IMR-90 (cell line): ENCODE results near the gene HOGA1. TPM values are rescaled to one million over a fixed set of nuclear protein-coding genes. Genes with fewer than 3 reads are reported as not detected.

Experiments used
- ATAC-seq: fragments of 200-7000 bp; cut with Tn5 transposase; 2 replicates; pipeline ENCODE4 v1.9.1; 2020; ENCODE audit warnings: low read depth, mild to moderate bottlenecking, moderate library complexity
- BruUV-seq: library from RNA; stranded (reverse); fragments of 400-500 nt; replicated peaks from 2 replicates; lab custom pipeline; 2021; lab: Mats Ljungman, UMichigan
- CTCF ChIA-PET: fragments of 300-600 bp; formaldehyde crosslinking; extraction: SDS; loops from one replicate; lab custom pipeline; 2021; ENCODE audit warnings: antibody characterized with exemption; lab: Yijun Ruan, JAX
- POLR2A ChIA-PET: fragments of 300-600 bp; sonication (Branson Sonifier 250); formaldehyde crosslinking; loops from one replicate; lab custom pipeline; 2022; ENCODE audit warnings: antibody characterized with exemption; ENCODE audit not compliant: unreplicated experiment; lab: Charles Lee
- DNase-seq: peaks from one replicate; pipeline ENCODE4 v3.0.0; 2013
- H2AFZ ChIP-seq: replicated peaks from 2 replicates; pipeline ENCODE3; 2013; ENCODE audit warnings: low read length, mild to moderate bottlenecking; ENCODE audit not compliant: poor library complexity
- H2AK5ac ChIP-seq: 2 replicates; pipeline ENCODE4 v1.6.1; 2013; ENCODE audit warnings: low read depth, low read length, inconsistent platforms
- H2AK9ac ChIP-seq: replicated peaks from 2 replicates; pipeline ENCODE3; 2013; ENCODE audit warnings: mild to moderate bottlenecking, low read depth, low read length, moderate library complexity; ENCODE audit not compliant: poor library complexity
- H2BK120ac ChIP-seq: 2 replicates; pipeline ENCODE4 v1.6.1; 2013; ENCODE audit warnings: low read depth, low read length, inconsistent platforms
- H2BK15ac ChIP-seq: 3 replicates; pipeline ENCODE4 v1.6.1; 2013; ENCODE audit warnings: low read depth, low read length, inconsistent platforms
- H2BK20ac ChIP-seq: 2 replicates; pipeline ENCODE4 v1.6.1; 2013; ENCODE audit warnings: low read depth, mild to moderate bottlenecking, inconsistent platforms, low read length, moderate library complexity
- H2BK5ac ChIP-seq: 2 replicates; pipeline ENCODE4 v1.6.1; 2013; ENCODE audit warnings: mild to moderate bottlenecking, low read depth, low read length, inconsistent platforms; ENCODE audit not compliant: poor library complexity, severe bottlenecking
- H3K14ac ChIP-seq: replicated peaks from 2 replicates; pipeline ENCODE4 v1.6.1; 2013; ENCODE audit warnings: low read depth, low read length, inconsistent platforms
- H3K18ac ChIP-seq: 2 replicates; pipeline ENCODE4 v1.6.1; 2013; ENCODE audit warnings: low read depth, low read length, control low read depth
- H3K23ac ChIP-seq: 2 replicates; pipeline ENCODE4 v1.6.1; 2013; ENCODE audit warnings: low read depth, low read length, inconsistent platforms
- H3K27ac ChIP-seq: 2 replicates; pipeline ENCODE4 v1.5.1; 2013; ENCODE audit warnings: mild to moderate bottlenecking, control low read depth, low read length; ENCODE audit not compliant: insufficient read depth
- H3K27me3 ChIP-seq: 2 replicates; pipeline ENCODE4 v1.6.1; 2013; ENCODE audit warnings: low read length; ENCODE audit not compliant: control insufficient read depth, insufficient read depth
- H3K36me3 ChIP-seq: 2 replicates; pipeline ENCODE4 v1.6.1; 2013; ENCODE audit warnings: low read length, mixed read lengths; ENCODE audit not compliant: control insufficient read depth, insufficient read depth
- H3K4ac ChIP-seq: 2 replicates; pipeline ENCODE4 v1.6.1; 2013; ENCODE audit warnings: low read depth, low read length, inconsistent platforms
- H3K4me1 ChIP-seq: 2 replicates; pipeline ENCODE4 v1.6.1; 2013; ENCODE audit warnings: low read length, mixed read lengths; ENCODE audit not compliant: control insufficient read depth, insufficient read depth
- H3K4me2 ChIP-seq: 2 replicates; pipeline ENCODE4 v1.6.1; 2013; ENCODE audit warnings: low read depth, mild to moderate bottlenecking, control low read depth, low read length, moderate library complexity
- H3K4me3 ChIP-seq: 2 replicates; pipeline ENCODE4 v1.5.1; 2013; ENCODE audit warnings: low read depth, mild to moderate bottlenecking, control low read depth, low read length, moderate library complexity; ENCODE audit not compliant: insufficient read depth
- H3K56ac ChIP-seq: 2 replicates; pipeline ENCODE4 v1.6.1; 2013; ENCODE audit warnings: low read length, inconsistent platforms; ENCODE audit not compliant: insufficient read depth; ENCODE audit errors: extremely low read depth
- H3K79me1 ChIP-seq, 2 experiments: 2 replicates each; pipeline ENCODE4 v1.6.1; 2013; ENCODE audit warnings: low read length in 2 of 2, inconsistent platforms in 1 of 2, low read depth in 1 of 2
- H3K9ac ChIP-seq: 2 replicates; pipeline ENCODE4 v1.6.1; 2013; ENCODE audit warnings: low read depth, low read length, control low read depth
- H3K9me1 ChIP-seq: 2 replicates; pipeline ENCODE4 v1.6.1; 2013; ENCODE audit warnings: low read length, inconsistent platforms; ENCODE audit not compliant: insufficient read depth
- H3K9me3 ChIP-seq: 2 replicates; pipeline ENCODE4 v1.6.1; 2013; ENCODE audit warnings: low read length; ENCODE audit not compliant: control insufficient read depth, insufficient read depth
- H4K20me1 ChIP-seq: 2 replicates; pipeline ENCODE4 v1.6.1; 2013; ENCODE audit warnings: low read length, inconsistent platforms; ENCODE audit not compliant: insufficient read depth
- H4K5ac ChIP-seq: 2 replicates; pipeline ENCODE4 v1.6.1; 2013; ENCODE audit warnings: mild to moderate bottlenecking, low read depth, low read length, control low read depth
- H4K8ac ChIP-seq, 2 experiments: 2 replicates each; pipeline ENCODE4 v1.6.1; 2013; ENCODE audit warnings: low read depth in 2 of 2, low read length in 2 of 2, control low read depth in 1 of 2, inconsistent platforms in 1 of 2
- H4K91ac ChIP-seq: 2 replicates; pipeline ENCODE4 v1.6.1; 2013; ENCODE audit warnings: low read depth, low read length, inconsistent platforms; ENCODE audit not compliant: insufficient read depth
- BHLHE40 ChIP-seq: fragments of 150-350 bp; IDR thresholded peaks from 2 replicates; pipeline ENCODE4 v1.6.1; 2016; ENCODE audit warnings: mild to moderate bottlenecking, low read depth, low read length
- CEBPB ChIP-seq: IDR thresholded peaks from 2 replicates; pipeline ENCODE4 v1.6.1; 2012; ENCODE audit warnings: low read depth, low read length, improper control_type of control experiment
- CHD1 ChIP-seq: IDR thresholded peaks from 2 replicates; pipeline ENCODE4 v1.6.1; 2012; ENCODE audit warnings: low read depth, low read length, improper control_type of control experiment
- FOS ChIP-seq: fragments of 150-350 bp; IDR thresholded peaks from 2 replicates; pipeline ENCODE4 v1.6.1; 2016; ENCODE audit warnings: low read depth, low read length
- MAFK ChIP-seq: IDR thresholded peaks from 2 replicates; pipeline ENCODE4 v1.6.1; 2012; ENCODE audit warnings: low read depth, low read length, improper control_type of control experiment
- MAZ ChIP-seq: IDR thresholded peaks from 2 replicates; pipeline ENCODE4 v1.6.1; 2012; ENCODE audit warnings: low read depth, mild to moderate bottlenecking, low read length, improper control_type of control experiment, moderate library complexity, borderline replicate concordance
- MXI1 ChIP-seq: IDR thresholded peaks from 2 replicates; pipeline ENCODE4 v1.6.1; 2012; ENCODE audit warnings: low read depth, mild to moderate bottlenecking, low read length, moderate library complexity, borderline replicate concordance
- NFE2L2 ChIP-seq: fragments of 150-350 bp; IDR thresholded peaks from 2 replicates; pipeline ENCODE4 v1.6.1; 2016; ENCODE audit warnings: low read depth, mild to moderate bottlenecking, low read length
- POLR2A ChIP-seq: IDR thresholded peaks from 2 replicates; pipeline ENCODE4 v1.6.1; 2012; ENCODE audit warnings: mild to moderate bottlenecking, low read depth, low read length
- RAD21 ChIP-seq: IDR thresholded peaks from 2 replicates; pipeline ENCODE4 v1.6.1; 2012; ENCODE audit warnings: low read length, improper control_type of control experiment
- RCOR1 ChIP-seq: IDR thresholded peaks from 2 replicates; pipeline ENCODE4 v1.6.1; 2012; ENCODE audit warnings: mild to moderate bottlenecking, low read length, improper control_type of control experiment; ENCODE audit not compliant: insufficient replicate concordance
- RFX5 ChIP-seq: IDR thresholded peaks from 2 replicates; pipeline ENCODE4 v1.8.0; 2012; ENCODE audit warnings: low read depth, mild to moderate bottlenecking, low read length, moderate library complexity
- WGBS, 2 experiments: methylation state at CpG; one replicate each; pipeline versions ENCODE4 v1.1.5 to v1.1.7; 2013; ENCODE audit warnings: missing lambda C conversion rate in 2 of 2; ENCODE audit not compliant: insufficient read length in 1 of 2; ENCODE audit errors: extremely low coverage in 2 of 2; 5-methylcytosine and 5-hydroxymethylcytosine counted together
- dilution Hi-C: fragments of 300-500 bp; cut with HindIII; formaldehyde crosslinking; loops from one replicate; pipeline ENCODE4 v1.14.3; 2018; ENCODE audit warnings: low sequenced_read_pairs; ENCODE audit not compliant: unreplicated experiment
- in situ Hi-C: fragments of 300-500 bp; cut with MboI; formaldehyde crosslinking; loops from 3 replicates; pipeline ENCODE4 v1.14.3; 2019; ENCODE audit warnings: low sequenced_read_pairs, inconsistent platforms, mixed read lengths
- intact Hi-C: fragments of 100-400 bp; cut with micrococcal nuclease; formaldehyde crosslinking; loops from 2 replicates; pipeline ENCODE4 v1.10.0; 2022
- polyA plus RNA-seq, 3 experiments: library from polyadenylated mRNA; depleted of rRNA; stranded (reverse); fragments of >200 nt; gene quantifications; 2 replicates each; pipeline ENCODE4 v1.2.3, GENCODE V29; 2012; ENCODE audit warnings: low replicate concordance in 1 of 3
- total RNA-seq: library from RNA; depleted of rRNA; stranded (reverse); fragments of >200 nt; gene quantifications from 2 replicates; pipeline ENCODE4 v1.2.3, GENCODE V29; 2012
- TF ChIP-seq, protein P1 (sequence below): fragments of 150-350 bp; IDR thresholded peaks from 2 replicates; pipeline ENCODE4 v1.6.1; 2016; ENCODE audit warnings: low read depth, mild to moderate bottlenecking, low read length, moderate library complexity, borderline replicate concordance
- TF ChIP-seq, protein P2 (sequence below): fragments of 150-350 bp; IDR thresholded peaks from 2 replicates; pipeline ENCODE4 v1.6.1; 2017; ENCODE audit warnings: mild to moderate bottlenecking, antibody characterized with exemption, low read length, low read depth

HOGA1 gene
- total and polyA plus RNA-seq, 2 of the 4 experiments (the other 2 are of a cell fraction), result 0.36 to 0.41 TPM

DNA sequence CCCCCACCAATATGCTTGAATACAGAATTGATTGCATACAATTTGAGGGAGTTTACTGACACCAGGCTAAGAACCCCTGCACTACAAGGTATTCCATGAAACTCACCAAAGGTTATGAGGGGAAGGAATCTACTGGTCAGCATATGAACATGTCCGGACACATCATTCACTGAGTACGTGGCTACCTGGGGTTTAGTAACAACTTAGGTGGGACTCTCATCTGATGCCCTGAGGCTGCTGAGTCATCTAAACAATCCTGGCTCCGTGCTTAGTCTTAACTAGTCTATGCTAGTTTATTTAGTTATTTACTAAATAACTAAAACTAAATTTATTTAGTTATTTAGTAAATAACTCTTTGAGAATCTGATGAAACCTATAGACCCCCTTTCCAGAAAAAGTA lies 67.6 kb downstream of the HOGA1 start:
- no peak for TF ChIP-seq CHD1
- TF ChIP-seq MAFK, result no peak
- TF ChIP-seq, protein P1, sequence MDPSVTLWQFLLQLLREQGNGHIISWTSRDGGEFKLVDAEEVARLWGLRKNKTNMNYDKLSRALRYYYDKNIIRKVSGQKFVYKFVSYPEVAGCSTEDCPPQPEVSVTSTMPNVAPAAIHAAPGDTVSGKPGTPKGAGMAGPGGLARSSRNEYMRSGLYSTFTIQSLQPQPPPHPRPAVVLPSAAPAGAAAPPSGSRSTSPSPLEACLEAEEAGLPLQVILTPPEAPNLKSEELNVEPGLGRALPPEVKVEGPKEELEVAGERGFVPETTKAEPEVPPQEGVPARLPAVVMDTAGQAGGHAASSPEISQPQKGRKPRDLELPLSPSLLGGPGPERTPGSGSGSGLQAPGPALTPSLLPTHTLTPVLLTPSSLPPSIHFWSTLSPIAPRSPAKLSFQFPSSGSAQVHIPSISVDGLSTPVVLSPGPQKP, result no peak
- TF ChIP-seq MAZ, result no peak
- TF ChIP-seq, protein P2, sequence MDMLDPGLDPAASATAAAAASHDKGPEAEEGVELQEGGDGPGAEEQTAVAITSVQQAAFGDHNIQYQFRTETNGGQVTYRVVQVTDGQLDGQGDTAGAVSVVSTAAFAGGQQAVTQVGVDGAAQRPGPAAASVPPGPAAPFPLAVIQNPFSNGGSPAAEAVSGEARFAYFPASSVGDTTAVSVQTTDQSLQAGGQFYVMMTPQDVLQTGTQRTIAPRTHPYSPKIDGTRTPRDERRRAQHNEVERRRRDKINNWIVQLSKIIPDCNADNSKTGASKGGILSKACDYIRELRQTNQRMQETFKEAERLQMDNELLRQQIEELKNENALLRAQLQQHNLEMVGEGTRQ, result no peak
- no peak for TF ChIP-seq CEBPB
- no peak for TF ChIP-seq MXI1
- no peak for TF ChIP-seq RFX5
- no peak for TF ChIP-seq FOS
- TF ChIP-seq NFE2L2, result no peak
- no peak for TF ChIP-seq RCOR1
- no peak for TF ChIP-seq BHLHE40
- no peak for TF ChIP-seq RAD21
- TF ChIP-seq POLR2A, result no peak
- WGBS, 2 experiments, result no CpG with 5 or more reads among the region's 3 CpGs
- Histone ChIP-seq H3K23ac (no peak overlapping the region; the same call in 1 of the 2 replicates), H3K9me3 (no peaks in the 10 kb centered on the region), H3K18ac (peak overlapping the region; percentile 60; the same call in 1 of the 2 replicates), H3K36me3 (peaks cover 34% of the 10 kb centered on the region), H2AK5ac (0 out of 2 replicates have a peak overlapping the region, but pooled peaks have one; percentile 10), H3K56ac (no peak overlapping the region), H3K4me1 (peaks cover 19% of the 10 kb centered on the region), H3K27ac (no peak overlapping the region), H2AFZ (no peak overlapping the region), H3K4me2 (no peak overlapping the region), H4K8ac (peak overlapping the region in 1 of 2 experiments; percentile 37; a peak in 2 of 4 replicates), H2AK9ac (no peak overlapping the region), H3K79me1 (peaks cover 43 to 73% of the 10 kb centered on the region in 2 experiments), H2BK5ac (peak overlapping the region; percentile 40), H3K9ac (no peak overlapping the region), H2BK15ac (no peak overlapping the region), H4K20me1 (peaks cover 11% of the 10 kb centered on the region; the same call in 1 of the 2 replicates), H3K4me3 (no peak overlapping the region), H4K5ac (peak overlapping the region; percentile 83; the same call in 1 of the 2 replicates), H3K9me1 (peaks cover 23% of the 10 kb centered on the region), H4K91ac (no peak overlapping the region), H3K4ac (peak overlapping the region; percentile 81; the same call in 1 of the 2 replicates), H3K14ac (peak overlapping the region; percentile 10; the same call in 1 of the 2 replicates), H2BK20ac (peak overlapping the region; percentile 2; the same call in 1 of the 2 replicates), H3K27me3 (no peaks in the 10 kb centered on the region), H2BK120ac (peak overlapping the region; percentile 57)
- ATAC-seq (no peak), DNase-seq (no peak)
- ChIA-PET POLR2A (no interaction called here), CTCF (no interaction called here)
- dilution Hi-C loops, result no loop called here
- no TSS peak for BruUV-seq
- in situ Hi-C loops, result no loop called here
- intact Hi-C loops, result no loop called here
